Caki2 (cell line): ENCODE results near the gene CX3CL1. TPM values are rescaled to one million over a fixed set of nuclear protein-coding genes. Genes with fewer than 3 reads are reported as not detected.
"Not testable (repeated sequence)": the region's sequence is repeated elsewhere in the genome, so short reads cannot be mapped to it uniquely, and the experiment has no call there.

ENCODE experiments used
- DNase-seq: peaks from one replicate; pipeline ENCODE4 v3.0.0-alpha.2; 2015; ENCODE audit warnings: low read depth
- in situ Hi-C: cut with HindIII; loops from 2 replicates; pipeline ENCODE4 v1.10.0; 2016; ENCODE audit warnings: low sequenced_read_pairs, low pct_unique_long_range_greater_than_20kb, mixed read lengths
- total RNA-seq: library from RNA; depleted of rRNA; stranded (reverse); fragments of >200 nt; shearing (Covaris generic); gene quantifications from 2 replicates; pipeline ENCODE4 v1.2.3, GENCODE V29; 2014; ENCODE audit warnings: low replicate concordance; rRNA removed

The CX3CL1 gene
- 16.4 and 59.5 TPM in 2 replicates for total RNA-seq

GRCh38 chr16:57372372-57373116 lies at the start of gene CX3CL1:
Gene CX3CL1, plus strand, starts transcription at chr16:57372490. Its CDS starts 79 bp downstream, at chr16:57372569.
- peak; percentile 95 for DNase-seq
- in situ Hi-C loops, result no loop called here

- in situ Hi-C loops, result no loop called here
- no peak for DNase-seq
Measured at GRCh38 chr16:57324749-57325148, 47.5 kb upstream of the CX3CL1 start.

GRCh38 chr16:57325458-57325857 lies 46.8 kb upstream of the CX3CL1 start:
- no peak for DNase-seq
- in situ Hi-C loops, result no loop called here

GRCh38 chr16:57329718-57330327 lies 42.5 kb upstream of the CX3CL1 start:
- DNase-seq, result no peak
- in situ Hi-C loops, result no loop called here

GRCh38 chr16:57331355-57331754 lies 40.9 kb upstream of the CX3CL1 start:
- no peak for DNase-seq
- in situ Hi-C loops, result no loop called here

- in situ Hi-C loops, result no loop called here
- DNase-seq, result no peak
Measured at GRCh38 chr16:57333402-57333801, 38.9 kb upstream of the CX3CL1 start.

GRCh38 chr16:57335366-57335765 lies 36.9 kb upstream of the CX3CL1 start:
- no peak for DNase-seq
- in situ Hi-C loops, result no loop called here

GRCh38 chr16:57341062-57341440 lies 31.2 kb upstream of the CX3CL1 start:
- DNase-seq, result no peak
- in situ Hi-C loops, result no loop called here

- in situ Hi-C loops, result no loop called here
- DNase-seq, result peak; percentile 92
Measured at GRCh38 chr16:57341441-57342303, 30.6 kb upstream of the CX3CL1 start.

GRCh38 chr16:57342606-57343005 lies 29.7 kb upstream of the CX3CL1 start:
- DNase-seq, in situ Hi-C loops: not testable (repeated sequence)

GRCh38 chr16:57343221-57343620 lies 29.1 kb upstream of the CX3CL1 start:
- in situ Hi-C loops, result no loop called here
- no peak for DNase-seq

- DNase-seq, in situ Hi-C loops: not testable (repeated sequence)
Measured at GRCh38 chr16:57344094-57344493, 28.2 kb upstream of the CX3CL1 start.

GRCh38 chr16:57345021-57345420 lies 27.3 kb upstream of the CX3CL1 start:
- in situ Hi-C loops, result no loop called here
- DNase-seq, result no peak

- in situ Hi-C loops, result no loop called here
- no peak for DNase-seq
Measured at GRCh38 chr16:57345666-57346204, 26.6 kb upstream of the CX3CL1 start.

GRCh38 chr16:57347858-57348257 lies 24.4 kb upstream of the CX3CL1 start:
- no peak for DNase-seq
- in situ Hi-C loops, result no loop called here

- DNase-seq, result no peak
- in situ Hi-C loops, result no loop called here
Measured at GRCh38 chr16:57348327-57348726, 24.0 kb upstream of the CX3CL1 start.

- no peak for DNase-seq
- in situ Hi-C loops, result no loop called here
Measured at GRCh38 chr16:57349212-57350031, 22.9 kb upstream of the CX3CL1 start.

- in situ Hi-C loops, result no loop called here
- DNase-seq, result no peak
Measured at GRCh38 chr16:57352636-57353047, 19.6 kb upstream of the CX3CL1 start.
